ENCODE results near the gene USP31.

GRCh38 chr16:23128056-23128455 is 21.2 kb downstream of the USP31 start:
- TF ChIP-seq POLR2A (IDR thresholded peaks at IDR 0.05) (no peak), CTCF (IDR thresholded peaks at IDR 0.05) (no peak)

Measured in vagina (tissue), 2 donors.